Fibroblast of skin of abdomen (primary cell): ENCODE data around the gene TVP23C.

Experiments
- DNase-seq: peaks from one replicate; pipeline ENCODE4 v3.0.0-alpha.2; 2013

TVP23C gene

DNA sequence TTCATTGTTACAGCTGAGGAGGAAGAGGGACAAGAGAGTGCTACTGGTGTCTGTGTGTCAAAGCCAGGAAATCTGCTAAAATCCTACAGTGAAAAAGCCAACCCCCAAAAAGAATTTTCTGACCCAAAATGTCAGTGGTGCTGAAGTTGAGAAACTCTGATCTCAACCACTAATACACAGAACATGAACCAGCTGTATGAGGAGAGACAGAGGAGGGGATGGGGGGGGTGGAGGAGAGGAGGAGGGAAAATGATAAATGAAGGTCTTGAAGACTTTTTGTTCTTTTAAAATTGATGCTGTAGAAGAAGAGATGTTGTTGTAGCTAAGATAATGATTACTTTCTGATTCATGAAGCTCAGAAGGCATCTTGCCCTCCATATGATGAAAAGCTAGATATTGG lies 68.5 kb downstream of the TVP23C start:
- no peak for DNase-seq

DNA sequence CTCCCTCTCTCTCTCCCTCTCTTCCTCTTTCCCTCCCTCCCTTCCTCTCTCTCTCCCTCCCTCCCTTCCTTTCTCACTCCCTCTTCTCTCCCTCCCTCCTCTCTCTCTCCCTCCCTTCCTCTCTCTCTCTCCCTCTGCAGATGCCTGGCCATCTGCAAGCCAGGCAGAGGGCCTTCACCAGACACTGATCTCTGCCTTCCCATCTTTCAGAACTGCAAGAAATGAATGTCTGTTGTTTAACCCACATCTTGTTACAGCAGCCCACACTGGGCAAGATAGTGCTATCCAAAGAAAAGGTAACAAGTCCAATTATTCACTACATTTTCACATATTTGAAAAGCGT lies 69.6 kb downstream of the TVP23C start:
- DNase-seq = no peak

DNA sequence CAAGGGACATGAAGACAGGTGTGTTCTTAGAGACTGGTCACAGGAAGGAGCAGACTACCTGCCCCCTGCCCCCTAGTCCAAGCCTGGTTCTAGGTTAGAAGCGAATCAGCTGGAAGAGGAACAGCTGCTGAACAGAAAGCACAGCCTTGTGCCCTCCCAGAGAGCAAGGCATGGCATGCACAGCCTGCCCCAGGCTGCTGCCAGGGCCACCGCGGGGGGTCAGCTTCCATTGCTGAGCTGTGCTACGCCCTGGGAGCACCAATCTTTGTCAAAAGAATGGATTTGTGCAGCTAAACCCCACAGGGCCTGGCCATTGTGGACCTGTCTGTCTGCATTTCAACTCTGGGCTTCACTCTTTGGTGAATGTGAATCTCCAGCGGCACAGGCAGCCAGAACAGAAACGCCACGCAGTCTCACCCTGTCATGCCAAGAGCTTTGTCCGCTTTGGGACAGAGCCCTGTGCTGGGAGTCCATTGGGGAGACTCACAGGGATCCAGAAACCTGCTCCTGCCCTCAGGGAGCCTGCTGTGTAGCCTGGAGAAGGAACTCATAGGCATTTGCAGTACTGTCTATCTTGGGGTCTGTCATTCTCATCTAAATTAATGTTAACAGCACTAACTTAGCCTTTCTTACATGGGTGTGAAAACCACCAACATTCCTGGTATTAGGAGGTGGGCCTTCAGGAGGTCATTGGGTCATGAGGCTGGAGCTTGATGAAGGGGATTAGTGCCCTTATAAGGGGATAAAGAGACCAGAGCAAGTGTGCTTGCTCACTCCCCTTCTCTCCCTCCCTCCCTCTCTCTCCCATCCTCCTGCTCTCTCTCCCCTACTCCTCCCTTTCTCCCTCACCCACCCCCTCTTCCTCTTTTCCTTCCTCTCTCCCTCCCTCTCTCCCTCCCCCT lies 70.2 kb downstream of the TVP23C start:
- DNase-seq = peak; percentile 26

DNA sequence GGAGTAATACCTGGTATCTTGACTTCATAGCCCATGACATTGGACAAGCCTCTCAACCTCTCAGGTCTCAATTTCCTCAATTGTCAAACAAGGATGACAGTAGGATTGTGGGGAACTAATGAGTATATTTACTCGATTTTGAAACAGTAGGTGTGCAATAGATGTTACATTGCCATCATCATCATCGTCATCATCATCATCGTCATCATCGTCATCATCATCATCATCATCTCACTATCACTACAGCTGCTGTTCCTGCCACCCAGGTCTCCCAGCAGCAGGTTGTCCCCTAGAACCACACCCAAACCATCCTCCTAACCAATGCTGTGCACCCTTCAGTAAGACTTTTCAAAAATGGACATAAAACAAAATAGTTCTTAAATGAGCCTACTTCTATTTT lies 71.1 kb downstream of the TVP23C start:
- no peak for DNase-seq

DNA sequence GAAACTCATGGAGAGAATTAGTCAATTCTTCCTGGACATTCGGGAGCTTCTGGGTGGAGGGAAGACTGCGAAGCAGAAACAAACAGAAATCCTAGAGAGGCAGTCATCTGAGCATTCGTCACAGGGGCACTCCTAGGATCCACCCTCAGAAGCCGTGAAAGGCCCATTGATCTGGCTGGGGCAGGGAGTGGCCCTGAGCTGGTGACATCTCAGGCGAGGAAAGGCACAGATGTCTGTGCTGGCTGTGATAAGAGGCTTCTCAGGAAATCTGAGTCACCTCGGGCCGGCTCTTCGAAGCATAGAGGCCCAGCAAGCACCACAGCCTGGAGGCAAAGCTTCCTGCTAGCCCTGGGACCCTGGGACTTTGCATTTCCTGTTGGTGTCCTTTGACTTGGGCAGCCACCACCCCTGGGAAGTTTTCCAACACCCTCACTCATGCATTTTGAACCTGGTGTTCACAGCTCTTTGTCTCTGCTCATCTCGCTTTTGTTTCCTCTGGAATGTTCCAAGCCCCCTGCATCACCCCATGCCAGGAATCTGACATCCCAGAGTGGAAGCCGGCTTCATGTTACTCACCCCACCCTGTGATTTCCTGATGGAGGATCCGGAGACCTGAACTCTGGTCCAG lies 72.5 kb downstream of the TVP23C start:
- DNase-seq = peak; percentile 46

DNA sequence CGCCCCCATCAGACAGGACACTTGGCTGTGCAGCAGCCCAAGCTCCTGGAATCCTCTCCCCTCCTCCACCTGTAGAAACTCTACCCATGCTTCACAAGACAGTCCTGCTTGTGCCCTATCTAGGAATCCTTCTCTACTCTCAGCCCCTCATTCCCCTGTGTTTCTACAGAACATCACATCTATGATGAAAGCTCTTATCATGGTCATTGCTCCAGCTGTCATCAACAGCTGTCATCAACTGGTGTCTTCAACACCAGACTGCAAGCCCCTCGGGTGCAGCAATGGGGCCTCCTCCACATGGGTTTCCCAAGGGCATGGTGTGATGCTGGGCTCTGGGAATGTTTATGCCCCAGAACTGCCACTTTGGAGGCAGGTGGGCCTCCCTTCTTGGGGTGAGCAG lies 74.7 kb downstream of the TVP23C start:
- DNase-seq = no peak

DNA sequence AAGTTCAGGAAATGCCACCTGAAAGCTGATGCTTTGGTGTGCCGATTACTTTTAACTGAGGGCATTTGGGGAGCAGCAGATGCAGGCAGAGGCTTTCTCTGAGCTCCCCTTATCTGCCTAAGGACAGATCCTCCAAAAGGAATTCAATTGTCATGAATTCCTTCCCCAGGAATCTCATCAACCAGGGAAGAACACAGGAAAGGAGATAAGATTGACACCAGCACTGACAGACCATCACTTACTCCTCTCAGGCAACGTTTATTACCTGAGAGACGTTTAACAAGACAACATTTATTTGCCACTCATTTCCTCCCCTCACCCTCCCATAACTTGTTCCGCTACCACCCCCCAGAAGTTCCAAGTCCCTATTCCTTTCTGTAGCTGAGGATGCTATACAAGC lies 78.2 kb downstream of the TVP23C start:
- no peak for DNase-seq

DNA sequence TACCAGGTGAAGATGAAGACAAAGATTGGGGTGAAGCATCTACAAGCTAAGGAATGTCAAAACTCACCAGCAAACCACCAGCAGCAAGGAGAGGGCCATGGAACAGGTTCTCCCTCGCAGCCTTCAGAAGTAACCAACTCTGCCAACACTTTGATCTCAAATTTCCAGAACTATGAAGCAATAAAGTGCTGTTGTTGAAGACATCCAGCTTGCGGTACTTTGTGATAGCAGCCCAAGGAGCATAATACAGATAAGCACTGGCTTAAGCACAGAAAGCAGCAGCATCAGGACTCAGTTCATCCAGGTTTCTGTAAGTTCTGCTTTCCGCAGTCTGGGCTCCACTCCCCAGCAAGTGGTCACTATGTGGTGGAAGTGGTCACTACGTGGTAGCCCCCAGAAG lies 79.9 kb downstream of the TVP23C start:
- no peak for DNase-seq

DNA sequence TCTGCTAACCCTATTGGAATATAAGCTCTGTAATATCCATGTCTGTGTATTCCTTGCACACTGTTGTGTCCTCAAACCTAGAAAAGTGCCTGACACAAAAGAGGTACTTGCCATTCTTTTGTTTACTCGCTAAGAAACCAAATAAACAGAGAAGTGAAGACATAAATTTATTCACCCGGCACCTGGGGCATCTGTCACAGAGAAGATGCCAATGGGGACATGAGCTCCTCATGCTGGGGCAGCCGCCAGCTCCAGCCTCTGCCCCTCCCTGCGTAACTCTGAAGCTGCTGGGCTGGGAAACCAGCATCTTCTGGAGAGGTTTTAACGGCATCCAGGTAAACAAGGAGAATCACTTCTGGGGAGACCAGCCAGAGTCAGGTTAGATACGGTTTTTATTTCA lies 80.8 kb downstream of the TVP23C start:
- no peak for DNase-seq

DNA sequence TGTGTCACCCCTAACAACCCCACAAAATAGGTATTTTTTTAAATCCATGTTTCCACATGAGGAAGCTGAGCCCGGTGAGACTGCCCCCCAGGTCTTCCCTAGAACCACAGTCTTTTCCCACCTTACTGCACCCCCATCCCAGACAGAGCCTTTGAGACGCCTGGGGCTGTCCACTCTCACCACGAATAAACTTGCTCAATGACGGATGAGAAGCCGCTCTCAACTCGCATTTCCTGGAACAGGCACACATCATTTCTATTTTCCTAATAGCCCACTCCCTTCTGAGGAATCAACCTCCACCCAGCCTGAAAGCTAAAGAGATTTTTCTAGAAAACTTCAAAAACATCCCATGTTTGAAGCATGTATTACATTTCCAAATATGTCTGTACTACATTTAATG lies 81.8 kb downstream of the TVP23C start:
- DNase-seq = no peak

DNA sequence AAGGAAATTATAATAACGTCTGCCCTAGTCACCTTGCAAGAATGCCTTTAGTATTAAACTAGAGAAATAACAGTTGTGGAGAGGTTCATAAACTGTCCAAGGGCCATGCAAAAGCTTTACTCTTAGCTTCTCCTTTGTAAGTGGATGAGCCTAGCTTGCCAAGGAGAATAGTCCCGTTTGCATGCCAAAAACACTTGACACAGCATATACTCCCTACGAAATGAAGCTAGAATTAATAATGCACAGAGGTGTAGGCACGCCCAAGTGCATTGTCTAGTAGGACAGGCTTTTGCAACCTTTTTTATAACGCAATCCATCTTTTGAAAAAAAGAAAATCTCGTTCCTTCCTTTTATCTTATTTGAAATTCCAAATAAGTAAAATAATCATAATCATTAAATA lies 83.1 kb downstream of the TVP23C start:
- DNase-seq = no peak

DNA sequence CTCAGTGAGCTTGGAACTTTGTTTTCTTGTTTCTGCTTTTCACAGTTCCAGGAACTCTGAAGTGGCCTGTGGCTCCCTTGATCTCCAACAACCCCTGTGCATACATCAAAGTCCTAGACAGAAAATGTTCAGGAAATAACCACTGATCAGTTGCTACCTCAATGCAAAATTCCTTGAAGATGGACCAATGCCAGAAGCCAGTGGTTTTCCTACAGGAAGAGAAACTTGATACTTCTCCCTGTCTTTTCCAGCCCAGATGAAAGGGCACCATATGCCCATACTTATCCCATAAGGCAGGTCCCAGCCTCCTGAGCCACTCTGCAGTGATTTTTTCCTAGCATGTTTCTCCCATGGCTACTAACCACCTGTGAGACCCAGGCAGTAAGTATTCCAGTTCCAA lies 83.6 kb downstream of the TVP23C start:
- peak; percentile 64 for DNase-seq

DNA sequence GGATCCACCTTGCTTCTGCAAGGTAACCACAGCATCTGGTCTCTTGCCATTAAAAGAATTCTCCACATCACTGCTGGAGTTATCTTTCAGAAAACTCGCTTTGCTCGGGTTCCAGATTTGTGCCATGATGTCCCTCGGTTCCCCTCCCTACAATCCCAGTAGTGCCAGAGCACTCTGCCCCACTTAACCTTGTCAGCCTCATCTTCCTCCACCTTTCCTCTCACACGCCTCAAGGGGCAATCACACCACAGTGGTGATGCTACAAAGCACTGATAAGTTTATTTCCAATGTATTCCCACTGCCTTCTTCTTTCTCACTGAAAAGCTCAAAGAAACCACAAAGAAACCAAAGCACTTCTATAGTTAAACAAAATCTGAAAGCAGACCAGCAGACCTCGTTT lies 84.4 kb downstream of the TVP23C start:
- DNase-seq = no peak

DNA sequence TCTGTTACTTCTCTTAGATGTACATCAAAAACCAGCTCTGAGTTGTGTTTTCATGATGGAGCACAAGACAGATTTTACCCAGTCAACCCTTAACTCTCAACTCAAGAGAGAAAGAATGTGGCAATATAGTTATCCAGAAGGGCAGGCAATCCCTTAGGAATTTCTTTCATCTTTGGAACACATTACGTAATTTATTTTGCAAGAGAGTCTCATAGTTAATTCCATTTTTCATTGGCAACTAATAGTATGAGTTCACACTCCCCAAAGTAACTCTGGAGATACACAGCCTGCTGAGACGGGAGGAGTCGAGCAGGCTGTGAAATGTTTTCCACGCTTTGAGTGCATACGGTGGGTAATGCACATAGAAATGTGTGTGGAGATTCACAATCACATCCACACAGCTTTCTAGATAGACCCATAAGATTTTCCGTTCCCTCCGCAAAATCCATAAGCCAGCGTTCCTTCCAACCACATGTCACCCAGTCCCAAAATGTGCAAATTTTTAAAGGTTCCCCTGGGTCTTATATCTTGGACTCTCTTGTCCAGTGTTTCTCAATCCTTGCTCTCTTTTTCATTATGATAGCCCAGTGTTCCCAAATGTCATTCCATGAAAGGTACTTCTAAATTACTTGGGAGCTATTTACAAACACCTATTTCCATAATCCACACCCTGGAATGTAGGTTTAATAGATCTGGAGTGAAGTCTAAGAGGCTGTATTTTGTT lies 87.5 kb downstream of the TVP23C start:
- DNase-seq = peak; percentile 67

DNA sequence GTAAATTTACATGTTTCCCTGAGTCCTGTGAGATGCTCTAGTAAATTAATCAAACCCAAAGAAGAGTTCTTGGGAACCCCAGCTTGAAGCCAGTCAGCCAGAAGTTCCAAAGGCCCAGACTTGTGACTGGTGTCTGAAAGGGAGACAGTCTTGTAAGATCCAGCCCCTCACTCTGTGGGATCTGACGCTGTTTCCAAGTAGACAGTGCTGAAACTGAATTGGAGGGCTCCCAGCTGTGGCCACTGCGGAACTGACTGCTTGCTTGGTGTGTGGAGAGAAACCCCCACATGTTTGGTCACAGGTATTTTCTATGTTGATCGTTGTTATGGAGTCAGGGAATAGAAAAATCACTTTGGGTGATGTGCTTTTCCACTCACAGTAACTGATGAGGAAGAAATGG lies 90.4 kb downstream of the TVP23C start:
- DNase-seq = no peak

DNA sequence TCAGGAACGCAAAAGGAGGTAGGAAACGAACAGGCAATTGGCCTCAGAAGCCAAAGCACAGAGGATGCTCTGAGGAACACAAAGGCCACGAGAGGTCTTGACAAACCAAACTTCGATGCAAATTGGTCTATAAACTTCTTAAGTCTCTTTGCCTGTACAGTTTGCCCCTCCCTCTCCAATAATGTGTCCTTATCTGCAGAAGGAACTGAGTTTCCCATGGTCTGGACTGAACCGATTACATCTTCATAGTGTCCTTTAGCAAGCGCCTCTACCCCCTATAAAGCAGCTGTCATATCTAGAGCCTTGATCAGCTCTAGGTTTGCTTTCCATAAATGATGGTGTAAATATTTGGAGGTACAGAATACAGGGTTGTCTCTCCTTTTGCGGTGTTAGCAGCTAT lies 92.7 kb downstream of the TVP23C start:
- DNase-seq = no peak

DNA sequence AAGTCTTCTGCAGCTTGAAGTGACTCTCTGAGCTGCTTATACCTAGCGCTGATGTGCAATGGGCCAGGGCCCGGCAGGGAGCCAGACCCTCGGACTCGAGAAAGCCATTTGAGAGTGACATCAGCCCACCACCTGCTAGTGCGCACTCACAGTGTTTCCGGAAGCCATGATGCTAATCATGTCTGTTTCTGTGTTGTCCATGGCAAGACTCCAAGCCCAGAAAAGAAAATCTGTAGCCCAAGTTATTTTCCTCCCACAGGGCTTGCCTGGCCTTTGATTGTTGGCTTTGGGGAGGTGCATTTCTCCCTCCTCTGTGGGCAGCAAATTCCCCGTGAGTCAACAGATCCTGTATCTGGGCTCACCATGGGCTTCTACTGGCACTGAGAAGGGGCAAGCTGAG lies 94.0 kb downstream of the TVP23C start:
- DNase-seq = peak; percentile 67

DNA sequence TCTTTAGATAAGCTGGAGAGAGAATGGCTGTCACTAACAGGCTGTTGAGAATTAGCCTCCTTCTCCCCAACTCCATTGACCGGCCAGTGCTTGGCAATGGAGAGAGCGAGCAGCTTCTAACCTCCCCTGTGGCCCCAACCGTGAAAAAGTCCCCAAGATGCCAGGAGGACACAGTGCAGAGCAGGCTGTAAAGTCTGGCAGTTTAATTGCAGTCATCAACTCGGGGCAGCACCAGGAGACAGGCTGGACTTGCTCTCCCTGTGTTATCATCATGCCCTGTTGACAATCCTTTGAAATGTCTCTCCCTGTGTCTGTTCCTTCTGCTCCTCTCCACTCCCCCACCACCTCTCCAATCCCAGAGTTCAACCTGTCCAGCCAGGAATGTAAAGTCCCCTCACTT lies 95.2 kb downstream of the TVP23C start:
- no peak for DNase-seq

DNA sequence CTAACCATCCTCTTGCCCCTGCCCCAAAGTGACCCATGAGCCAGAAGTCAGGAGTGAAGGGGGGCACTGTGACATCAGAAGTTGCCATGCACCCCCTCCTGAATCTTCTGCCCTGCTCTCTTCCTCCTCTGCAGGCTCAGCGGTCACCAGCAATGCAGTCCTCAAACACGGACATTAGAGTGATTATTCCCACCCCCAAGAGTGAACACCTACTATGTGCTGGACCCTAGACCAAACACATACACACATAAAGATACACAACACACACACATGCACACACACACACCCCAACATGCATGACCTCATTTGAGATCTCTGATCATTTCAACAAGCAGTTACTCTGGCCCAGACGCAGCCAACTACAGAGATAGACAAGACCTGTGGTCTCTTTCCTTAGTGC lies 95.7 kb downstream of the TVP23C start, which contains the start of gene CDRT4:
Gene CDRT4 (minus strand): TSS at position 30 of the 400 bp plus-strand sequence. CDS start 27,383 bp downstream, outside the sequence.
- DNase-seq = no peak

DNA sequence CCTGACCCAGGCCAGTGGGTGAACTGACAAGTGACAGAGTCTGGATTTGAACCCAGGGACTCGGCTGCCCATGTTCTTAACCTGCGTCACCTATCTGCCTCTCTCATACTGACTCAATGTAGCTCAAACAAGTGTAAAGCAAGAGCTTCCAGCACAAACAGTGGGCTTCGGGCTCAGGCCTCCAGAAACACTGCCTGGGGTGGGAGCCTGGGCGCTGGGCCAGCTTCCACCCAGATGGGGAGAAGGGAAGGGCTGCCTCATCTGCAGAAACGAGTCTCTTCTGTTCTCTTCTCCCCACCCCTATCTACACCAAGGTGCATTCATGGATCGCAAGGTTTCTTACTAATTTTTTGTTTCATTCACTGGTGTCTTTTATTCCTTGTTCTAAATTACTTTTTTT lies 97.2 kb downstream of the TVP23C start:
- no peak for DNase-seq

DNA sequence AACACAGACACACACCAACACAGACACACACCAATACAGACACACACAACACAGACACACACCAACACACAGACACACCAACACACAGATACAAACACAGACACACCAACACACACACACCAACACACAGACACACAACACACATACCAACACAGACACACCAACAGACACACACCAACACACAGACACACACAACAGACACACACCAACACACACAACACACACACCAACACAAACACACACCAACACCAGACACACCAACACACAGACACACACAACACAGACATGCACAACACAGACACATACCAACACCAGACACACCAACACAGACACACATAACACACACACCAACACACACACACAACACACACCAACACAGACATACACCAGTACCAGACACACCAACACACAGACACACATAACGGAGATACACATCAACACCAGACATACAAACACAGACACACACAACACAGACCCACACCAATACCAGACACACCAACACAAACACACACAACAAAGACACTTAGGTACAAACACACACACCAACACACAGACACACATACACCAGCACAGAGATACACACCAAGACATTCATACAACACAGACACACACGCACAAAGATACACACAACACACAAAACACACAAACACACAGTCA lies 98.1 kb downstream of the TVP23C start:
- no peak for DNase-seq

DNA sequence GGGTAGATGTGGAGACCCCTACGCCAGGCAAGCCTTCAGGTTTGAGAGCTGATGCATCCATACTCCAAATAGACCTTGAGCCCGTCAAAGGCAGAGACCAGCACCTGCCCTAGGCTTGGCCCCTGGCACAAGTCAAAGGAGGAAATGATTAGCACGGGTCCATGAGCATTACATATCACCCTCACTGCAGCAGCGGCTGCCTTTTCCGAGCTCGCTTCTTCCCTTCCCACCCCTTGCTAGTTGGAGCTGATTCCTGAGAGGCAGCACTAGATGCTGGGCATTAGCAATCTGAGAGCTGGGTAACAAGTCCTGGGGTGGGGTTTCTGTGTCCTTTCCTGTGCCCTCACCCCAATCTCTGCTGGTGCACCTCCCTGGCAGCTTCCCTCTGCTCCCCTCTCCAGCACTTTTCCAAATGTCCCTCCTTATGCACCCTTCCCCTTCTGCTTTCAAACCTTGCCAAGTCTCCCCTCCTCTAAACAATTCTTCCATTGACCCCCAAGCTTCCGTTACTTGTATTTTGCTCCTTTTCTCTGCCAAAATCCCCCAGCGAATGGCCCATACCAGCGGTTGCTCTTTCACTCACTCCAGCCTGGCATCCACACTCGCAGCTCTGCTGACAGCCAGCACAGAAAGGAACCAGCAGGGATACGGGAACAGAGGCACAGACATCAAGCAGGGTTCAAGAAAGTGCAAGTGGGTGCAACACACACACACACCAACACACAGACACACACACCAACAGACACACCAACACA lies 98.9 kb downstream of the TVP23C start:
- no peak for DNase-seq
